ENCODE results near the gene DEAF1. TPM values are rescaled to one million over a fixed set of nuclear protein-coding genes. Genes with fewer than 3 reads are reported as not detected.

The DEAF1 gene
- total and polyA plus RNA-seq, 2 of the 13 experiments (the other 11 are each of a cell fraction or from before 2014, with no cell fraction given) = 22.3 to 29.6 TPM

GRCh38 chr11:704228-704674 is 9.2 kb upstream of the DEAF1 start:
- Histone ChIP-seq H3K27me3 (ENCODE audit: control insufficient read depth in 1 of 2, insufficient read depth in 2 of 2, low read length in 2 of 2) (no peaks in the 10 kb centered on the region; a peak in 1 of 5 replicates), H3K4me2 (ENCODE audit: low read depth, low read length) (peak overlapping the region; percentile 82), H3K36me3 (replicated peaks in 1 of 2; ENCODE audit: control insufficient read depth in 1 of 2, insufficient read depth in 2 of 2, low read length in 2 of 2) (peaks cover 2 to 8% of the 10 kb centered on the region in 2 experiments; a peak in 4 of 5 replicates), H3K27ac (ENCODE audit: extremely low read length, insufficient read depth, low read length) (peak overlapping the region; percentile 96), H3K4me3 (replicated peaks in 1 of 3; ENCODE audit: insufficient read depth in 1 of 3, low read depth in 2 of 3, low read length in 3 of 3) (peak overlapping the region; percentile 11 to 96 (median 94); a peak in 5 of 6 replicates), H4K20me1 (ENCODE audit: insufficient read depth, low read length) (no peaks in the 10 kb centered on the region), H3K9me3 (ENCODE audit: low read length) (no peaks in the 10 kb centered on the region), H3K79me2 (ENCODE audit: insufficient read depth, low read length) (peaks cover 31% of the 10 kb centered on the region), H2AFZ (ENCODE audit: low read length) (no peak overlapping the region), H3K9ac (ENCODE audit: insufficient read depth, low read depth, low read length) (peak overlapping the region; percentile 46), H3K4me1 (ENCODE audit: insufficient read depth, low read length) (peaks cover 65% of the 10 kb centered on the region)
- POLR2A ChIA-PET = interaction anchor here (0.6 to 7.9 kb wide), 18 partner anchors 7 to 256 kb away, joined by 3 to 203 read pairs (median 6); partner anchors contain the start of genes DEAF1, GATD1, LMNTD2 and PHRF1
- CTCF ChIA-PET (ENCODE audit: low intra/inter-chr PET ratio, low total read pairs) = no interaction called here
- in situ Hi-C loops (cut with HindIII; ENCODE audit: extremely low pct_ligation_motif_present, low pct_unique_long_range_greater_than_20kb) = no loop called here
- no peak for FAIRE-seq
- no peak for ATAC-seq
- intact Hi-C loops (cut with micrococcal nuclease; ENCODE audit: unreplicated experiment) = loop anchor here (2.0 to 10.0 kb wide), 2 partner anchors 49 to 73 kb away; partner anchors contain the start of gene GATD1
- DNase-seq (ENCODE audit: low spot score) = no peak
- 71% methylated on average over 7 of the region's 18 CpGs for WGBS (ENCODE audit: low lambda C conversion rate)
- no TSS peak for BruUV-seq (replicated peaks)
- TF ChIP-seq ZBTB14 (CRISPR knock-in tag; IDR thresholded peaks at IDR 0.05) = no peak
- TF ChIP-seq POLR2A (IDR thresholded peaks at IDR 0.05; ENCODE audit: insufficient read depth in 1 of 2, low read depth in 2 of 2, low read length in 2 of 2) = no peak
- 0 out of 2 replicates have a peak, but pooled peaks have one; percentile 24 for TF ChIP-seq MXD3 (CRISPR knock-in tag; IDR thresholded peaks at IDR 0.05)
- peak; percentile 18 for TF ChIP-seq AGO1 (IDR thresholded peaks at IDR 0.05; ENCODE audit: low read depth, low read length, poor library complexity, severe bottlenecking)
- peak; percentile 2 for TF ChIP-seq MED8 (CRISPR knock-in tag; IDR thresholded peaks at IDR 0.05; ENCODE audit: insufficient replicate concordance)
- TF ChIP-seq ZNF263 (CRISPR knock-in tag; IDR thresholded peaks at IDR 0.05) = no peak
- no peak for TF ChIP-seq ZNF710 (CRISPR knock-in tag; IDR thresholded peaks at IDR 0.05; ENCODE audit: borderline replicate concordance)
- TF ChIP-seq ZNF432 (CRISPR knock-in tag; IDR thresholded peaks at IDR 0.05; ENCODE audit: borderline replicate concordance) = no peak
- TF ChIP-seq E2F5 (CRISPR knock-in tag; conservative IDR thresholded peaks at IDR 0.05) = no peak
- no peak for TF ChIP-seq EED (CRISPR knock-in tag; IDR thresholded peaks at IDR 0.05)
- peak; percentile 13; the same call in 1 of the 2 replicates for TF ChIP-seq ZFP82 (CRISPR knock-in tag; IDR thresholded peaks at IDR 0.05; ENCODE audit: borderline replicate concordance)
- no peak for TF ChIP-seq ZUFSP (CRISPR knock-in tag; IDR thresholded peaks at IDR 0.05; ENCODE audit: borderline replicate concordance)
- no peak for TF ChIP-seq ZNF274 (CRISPR knock-in tag; IDR thresholded peaks at IDR 0.05)
- TF ChIP-seq CBX2 (IDR thresholded peaks at IDR 0.05; ENCODE audit: low read depth, low read length) = no peak
- no peak for TF ChIP-seq CBX2 (CRISPR knock-in tag; IDR thresholded peaks at IDR 0.05; ENCODE audit: low read depth)
- TF ChIP-seq AGO2 (optimal IDR thresholded peaks at IDR 0.05; ENCODE audit: low read depth, low read length) = peak; percentile 67
- TF ChIP-seq SIX1 (CRISPR knock-in tag; IDR thresholded peaks at IDR 0.05; ENCODE audit: borderline replicate concordance) = no peak
- TF ChIP-seq HDAC6 (IDR thresholded peaks at IDR 0.05; ENCODE audit: low read depth, low read length) = no peak
